Peyer's patch (tissue), 4 donors: ENCODE measurements around the gene DAPK1.

Experiments used
- POLR2A ChIP-seq, 2 donors: fragments of 450-650 bp; IDR thresholded peaks; one replicate each; pipeline ENCODE4 v1.5.1; 2017; ENCODE audit warnings: antibody characterized with exemption in 2 of 2, mild to moderate bottlenecking in 2 of 2, moderate library complexity in 2 of 2
- TF ChIP-seq, protein P1 (sequence below), 6 experiments: fragments of 450-650 bp in 4 of 6; fragments of 200-600 bp in 2 of 6; sonication (generic) in 1 of 6; IDR thresholded peaks; one replicate each; pipeline ENCODE4 v1.5.1; 2017 to 2019; ENCODE audit warnings: antibody characterized with exemption in 6 of 6, mild to moderate bottlenecking in 3 of 6, moderate library complexity in 1 of 6

DNA sequence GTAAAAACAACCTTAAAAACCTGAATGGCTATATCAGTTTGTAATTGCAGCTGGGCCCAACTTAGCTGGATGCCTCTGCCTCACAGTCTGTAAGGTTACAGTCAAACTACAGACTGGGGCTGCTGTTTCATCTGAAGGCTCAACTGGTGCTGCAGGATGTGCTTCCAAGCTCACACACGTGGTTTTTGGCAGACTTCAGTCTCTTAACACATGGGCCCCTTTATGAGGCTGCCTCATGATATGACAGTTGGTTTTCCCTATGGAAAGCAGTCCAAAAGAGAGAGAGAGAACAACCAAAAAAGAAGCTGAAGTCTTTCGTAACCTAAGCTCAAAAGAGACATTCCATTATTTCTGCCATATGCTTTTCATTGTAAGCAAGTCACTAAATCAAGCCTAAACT, 255.6 kb downstream of the DAPK1 start:
- no peak for TF ChIP-seq POLR2A (IDR thresholded peaks at IDR 0.05)
- TF ChIP-seq, protein P1, sequence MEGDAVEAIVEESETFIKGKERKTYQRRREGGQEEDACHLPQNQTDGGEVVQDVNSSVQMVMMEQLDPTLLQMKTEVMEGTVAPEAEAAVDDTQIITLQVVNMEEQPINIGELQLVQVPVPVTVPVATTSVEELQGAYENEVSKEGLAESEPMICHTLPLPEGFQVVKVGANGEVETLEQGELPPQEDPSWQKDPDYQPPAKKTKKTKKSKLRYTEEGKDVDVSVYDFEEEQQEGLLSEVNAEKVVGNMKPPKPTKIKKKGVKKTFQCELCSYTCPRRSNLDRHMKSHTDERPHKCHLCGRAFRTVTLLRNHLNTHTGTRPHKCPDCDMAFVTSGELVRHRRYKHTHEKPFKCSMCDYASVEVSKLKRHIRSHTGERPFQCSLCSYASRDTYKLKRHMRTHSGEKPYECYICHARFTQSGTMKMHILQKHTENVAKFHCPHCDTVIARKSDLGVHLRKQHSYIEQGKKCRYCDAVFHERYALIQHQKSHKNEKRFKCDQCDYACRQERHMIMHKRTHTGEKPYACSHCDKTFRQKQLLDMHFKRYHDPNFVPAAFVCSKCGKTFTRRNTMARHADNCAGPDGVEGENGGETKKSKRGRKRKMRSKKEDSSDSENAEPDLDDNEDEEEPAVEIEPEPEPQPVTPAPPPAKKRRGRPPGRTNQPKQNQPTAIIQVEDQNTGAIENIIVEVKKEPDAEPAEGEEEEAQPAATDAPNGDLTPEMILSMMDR (IDR thresholded peaks at IDR 0.05), result no peak
